K562 (cell line): Measurements from ENCODE around the gene DLL4. TPM values are rescaled to one million over a fixed set of nuclear protein-coding genes. Genes with fewer than 3 reads are reported as not detected.

Experiments
- ELF2 ChIP-seq: fragments of 250-450 bp; sonication (Bioruptor Pico); IDR thresholded peaks from 2 replicates; pipeline ENCODE4 v1.5.0; 2021; ENCODE audit warnings: mild to moderate bottlenecking
- GABPA ChIP-seq: fragments of 200-800 bp; sonication (Bioruptor generic); conservative IDR thresholded peaks from 2 replicates; pipeline ENCODE4 v1.6.1; 2016; ENCODE audit warnings: low read depth, missing genetic modification characterization, missing compliant biosample characterization
- IRF2 ChIP-seq: sonication (generic); formaldehyde crosslinking; IDR thresholded peaks from 2 replicates; pipeline ENCODE4 v1.8.1; 2022; ENCODE audit warnings: mild to moderate bottlenecking, missing genetic modification reagents
- KAT2B ChIP-seq: IDR thresholded peaks from one replicate; pipeline ENCODE4 v1.6.1; 2012; ENCODE audit warnings: low read depth, mild to moderate bottlenecking, control low read depth, inconsistent platforms, low read length, moderate library complexity
- MAFF ChIP-seq: IDR thresholded peaks from 2 replicates; pipeline ENCODE4 v1.6.1; 2012; ENCODE audit warnings: low read length, improper control_type of control experiment
- MED1 ChIP-seq: sonication (generic); formaldehyde crosslinking; IDR thresholded peaks from 2 replicates; pipeline ENCODE4 v1.8.1; 2023; ENCODE audit warnings: missing genetic modification reagents, borderline replicate concordance
- MTA3 ChIP-seq: fragments of 450-650 bp; formaldehyde crosslinking; IDR thresholded peaks from 2 replicates; pipeline ENCODE4 v1.6.1; 2017; ENCODE audit warnings: mild to moderate bottlenecking, borderline replicate concordance
- NCOA6 ChIP-seq: fragments of 450-650 bp; IDR thresholded peaks from 2 replicates; pipeline ENCODE4 v1.6.1; 2017; ENCODE audit warnings: mild to moderate bottlenecking
- NCOR1 ChIP-seq: fragments of 450-650 bp; IDR thresholded peaks from 2 replicates; pipeline ENCODE4 v1.6.1; 2016; ENCODE audit warnings: mild to moderate bottlenecking, moderate library complexity
- POLR2G ChIP-seq: fragments of 200-400 bp; formaldehyde crosslinking; IDR thresholded peaks from 2 replicates; pipeline ENCODE4 v1.6.1; 2017; ENCODE audit warnings: low read depth, mild to moderate bottlenecking, antibody characterized with exemption, low read length, moderate library complexity
- RUNX1 ChIP-seq: sonication (generic); IDR thresholded peaks from 2 replicates; pipeline ENCODE4 v1.6.1; 2016; ENCODE audit warnings: antibody characterized with exemption, low read depth
- SIN3A ChIP-seq, 2 experiments: fragments of 150-350 bp in 1 of 2; IDR thresholded peaks; 2 replicates each; pipeline ENCODE4 v1.6.1; 2011 to 2016; ENCODE audit warnings: borderline replicate concordance in 2 of 2, low read depth in 2 of 2, low read length in 2 of 2, mild to moderate bottlenecking in 2 of 2, moderate library complexity in 2 of 2; ENCODE audit not compliant: control insufficient read depth in 1 of 2
- ZC3H11A ChIP-seq: IDR thresholded peaks from 2 replicates; pipeline ENCODE4 v1.6.1; 2012; ENCODE audit warnings: low read depth, low read length, improper control_type of control experiment
- ZKSCAN1 ChIP-seq: fragments of 150-350 bp; IDR thresholded peaks from 2 replicates; pipeline ENCODE4 v1.6.1; 2016; ENCODE audit warnings: low read depth, low read length
- ZNF583 ChIP-seq: fragments of 250-450 bp; sonication (Bioruptor Pico); IDR thresholded peaks from 2 replicates; pipeline ENCODE4 v1.4.0; 2020
- ZNF589 ChIP-seq: fragments of 200-800 bp; sonication (Bioruptor generic); IDR thresholded peaks from 2 replicates; pipeline ENCODE4 v1.6.1; 2016; ENCODE audit warnings: low read depth, missing genetic modification characterization, missing compliant biosample characterization
- ZNF717 ChIP-seq: fragments of 250-450 bp; sonication (Bioruptor Pico); IDR thresholded peaks from 2 replicates; pipeline ENCODE4 v1.5.0; 2021
- ZNF766 ChIP-seq: fragments of 200-800 bp; sonication (Bioruptor generic); conservative IDR thresholded peaks from 2 replicates; pipeline ENCODE4 v1.6.1; 2016; ENCODE audit warnings: missing genetic modification characterization, missing compliant biosample characterization
- polyA plus RNA-seq, 8 experiments: library from polyadenylated mRNA; depleted of rRNA in 4 of 8; stranded (reverse) in 5 of 8; unstranded in 3 of 8; fragments of >200 nt; fragmentation: Nextera tagmentation in 2 of 8; fragmentation: Illumina TruSeq in 1 of 8; extraction: Ambion mirVana in 2 of 8; extraction: Trizol in 1 of 8; gene quantifications; 2 replicates each; pipeline versions ENCODE4 v1.2.1 to v1.2.3, GENCODE V29; 2011 to 2014; ENCODE audit warnings: inconsistent platforms in 1 of 8, missing spikeins in 1 of 8
- total RNA-seq, 7 experiments: library from RNA; depleted of rRNA in 6 of 7; stranded (reverse); fragments of >200 nt in 6 of 7; fragmentation: Illumina TruSeq in 2 of 7; extraction: Trizol in 2 of 7; gene quantifications; 2 replicates each; pipeline versions ENCODE4 v1.2.1 to v1.2.3, GENCODE V29; 2011 to 2021; ENCODE audit warnings: low replicate concordance in 1 of 7
- TF ChIP-seq, protein P1 (sequence below), 2 experiments: fragments of 200-800 bp in 1 of 2; sonication (Bioruptor generic) in 1 of 2; sonication (generic) in 1 of 2; formaldehyde crosslinking in 1 of 2; IDR thresholded peaks in 1 of 2; conservative IDR thresholded peaks in 1 of 2; 2 replicates each; pipeline versions ENCODE4 v1.5.0 to v1.6.1; 2016 to 2020; ENCODE audit warnings: missing compliant biosample characterization in 1 of 2, missing genetic modification characterization in 1 of 2, missing genetic modification reagents in 1 of 2
- TF ChIP-seq, protein P2 (sequence below): fragments of 450-650 bp; formaldehyde crosslinking; IDR thresholded peaks from 2 replicates; pipeline ENCODE4 v1.4.0; 2020; ENCODE audit warnings: mild to moderate bottlenecking, mixed read lengths
- TF ChIP-seq, protein P3 (sequence below), 2 experiments: fragments of 250-450 bp in 1 of 2; fragments of 450-650 bp in 1 of 2; sonication (Bioruptor Pico) in 1 of 2; IDR thresholded peaks; 2 replicates each; pipeline versions ENCODE4 v1.6.1 to v1.8.0; 2016 to 2021; ENCODE audit warnings: mild to moderate bottlenecking in 2 of 2, moderate library complexity in 2 of 2, missing compliant biosample characterization in 1 of 2, missing genetic modification characterization in 1 of 2
- TF ChIP-seq, protein P4 (sequence below): sonication (generic); formaldehyde crosslinking; IDR thresholded peaks from 2 replicates; pipeline ENCODE4 v1.9.0; 2022; ENCODE audit warnings: mild to moderate bottlenecking, missing genetic modification reagents

DLL4 gene
- total and polyA plus RNA-seq, 9 of the 15 experiments (the other 6 are each of a cell fraction or from before 2014, with no cell fraction given) = 0.04 to 1.1 (median 0.41) TPM; not detected in 1

DNA sequence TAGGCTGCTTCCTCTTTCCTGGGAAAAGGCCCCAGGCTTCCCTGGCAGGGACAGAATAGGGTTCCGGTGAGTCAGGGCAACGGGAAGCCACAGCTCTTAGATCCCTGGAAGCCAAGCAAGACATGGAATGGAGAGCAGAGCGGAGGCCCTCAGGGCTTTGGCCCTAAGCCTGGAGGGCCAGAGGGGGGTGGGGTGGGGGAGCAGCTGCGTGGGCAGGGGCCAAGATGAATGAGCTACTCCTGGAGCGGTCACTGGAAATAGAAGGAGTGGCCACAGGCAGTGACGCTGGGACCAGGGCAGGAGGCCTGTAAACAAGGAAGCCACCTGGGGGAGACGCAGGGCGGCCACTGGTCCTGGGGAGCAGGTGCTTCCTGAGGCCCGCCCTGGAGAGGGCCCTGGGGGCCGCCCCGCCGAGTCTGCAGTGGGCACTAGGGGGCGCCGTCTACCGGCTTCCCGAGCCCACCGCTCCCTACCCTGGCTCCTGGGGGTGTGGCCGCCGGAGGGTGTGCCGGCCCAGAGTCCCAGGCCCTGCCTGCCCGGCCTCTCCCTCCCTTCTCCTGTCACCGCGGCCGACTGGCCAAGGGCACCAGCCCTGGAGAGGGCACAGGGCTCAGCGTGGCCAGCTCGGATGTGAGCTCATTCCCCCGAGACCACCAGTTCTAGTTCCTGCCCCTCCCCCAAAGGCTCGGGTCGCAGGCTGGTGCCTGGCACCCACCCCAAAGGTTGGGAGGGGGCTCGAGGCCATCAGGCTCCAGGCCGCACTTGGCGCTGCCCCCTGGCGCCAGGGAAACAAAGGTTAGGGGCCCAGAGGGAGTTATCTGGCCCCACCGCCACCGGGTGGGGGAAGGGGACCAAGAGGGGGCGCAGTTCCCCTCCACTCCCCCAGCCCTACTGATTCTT is 22.8 kb upstream of the DLL4 start (continued):
- peak; percentile 79 for TF ChIP-seq MTA3
- TF ChIP-seq, protein P1, sequence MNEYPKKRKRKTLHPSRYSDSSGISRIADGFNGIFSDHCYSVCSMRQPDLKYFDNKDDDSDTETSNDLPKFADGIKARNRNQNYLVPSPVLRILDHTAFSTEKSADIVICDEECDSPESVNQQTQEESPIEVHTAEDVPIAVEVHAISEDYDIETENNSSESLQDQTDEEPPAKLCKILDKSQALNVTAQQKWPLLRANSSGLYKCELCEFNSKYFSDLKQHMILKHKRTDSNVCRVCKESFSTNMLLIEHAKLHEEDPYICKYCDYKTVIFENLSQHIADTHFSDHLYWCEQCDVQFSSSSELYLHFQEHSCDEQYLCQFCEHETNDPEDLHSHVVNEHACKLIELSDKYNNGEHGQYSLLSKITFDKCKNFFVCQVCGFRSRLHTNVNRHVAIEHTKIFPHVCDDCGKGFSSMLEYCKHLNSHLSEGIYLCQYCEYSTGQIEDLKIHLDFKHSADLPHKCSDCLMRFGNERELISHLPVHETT (CRISPR knock-in tag; conservative IDR thresholded peaks at IDR 0.05 in 1 of 2, IDR thresholded peaks at IDR 0.05 in 1 of 2) = no peak
- no peak for TF ChIP-seq MED1 (CRISPR knock-in tag)
- TF ChIP-seq ELF2 (CRISPR knock-in tag) = no peak
- no peak for TF ChIP-seq IRF2 (CRISPR knock-in tag)
- no peak for TF ChIP-seq GABPA (tag)
- TF ChIP-seq ZC3H11A = peak; percentile 77; the same call in 1 of the 2 replicates
- no peak for TF ChIP-seq ZNF583
- TF ChIP-seq ZNF589 (CRISPR knock-in tag) = 0 out of 2 replicates have a peak, but pooled peaks have one; percentile 34
- no peak for TF ChIP-seq ZNF717 (CRISPR knock-in tag)
- peak; percentile 72 for TF ChIP-seq POLR2G
- no peak for TF ChIP-seq NCOA6
- TF ChIP-seq, protein P2, sequence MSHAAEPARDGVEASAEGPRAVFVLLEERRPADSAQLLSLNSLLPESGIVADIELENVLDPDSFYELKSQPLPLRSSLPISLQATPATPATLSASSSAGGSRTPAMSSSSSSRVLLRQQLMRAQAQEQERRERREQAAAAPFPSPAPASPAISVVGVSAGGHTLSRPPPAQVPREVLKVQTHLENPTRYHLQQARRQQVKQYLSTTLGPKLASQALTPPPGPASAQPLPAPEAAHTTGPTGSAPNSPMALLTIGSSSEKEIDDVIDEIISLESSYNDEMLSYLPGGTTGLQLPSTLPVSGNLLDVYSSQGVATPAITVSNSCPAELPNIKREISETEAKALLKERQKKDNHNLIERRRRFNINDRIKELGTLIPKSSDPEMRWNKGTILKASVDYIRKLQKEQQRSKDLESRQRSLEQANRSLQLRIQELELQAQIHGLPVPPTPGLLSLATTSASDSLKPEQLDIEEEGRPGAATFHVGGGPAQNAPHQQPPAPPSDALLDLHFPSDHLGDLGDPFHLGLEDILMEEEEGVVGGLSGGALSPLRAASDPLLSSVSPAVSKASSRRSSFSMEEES = no peak
- peak; percentile 22; the same call in 1 of the 2 replicates for TF ChIP-seq ZKSCAN1
- TF ChIP-seq ZNF766 = no peak
- no peak for TF ChIP-seq NCOR1
- TF ChIP-seq SIN3A (IDR thresholded peaks at IDR 0.05; ENCODE audit: borderline replicate concordance in 2 of 2, control insufficient read depth in 1 of 2, low read depth in 2 of 2, low read length in 2 of 2) = peak; percentile 59 to 79; a peak in 2 of 4 replicates
- TF ChIP-seq, protein P3, sequence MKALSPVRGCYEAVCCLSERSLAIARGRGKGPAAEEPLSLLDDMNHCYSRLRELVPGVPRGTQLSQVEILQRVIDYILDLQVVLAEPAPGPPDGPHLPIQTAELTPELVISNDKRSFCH (CRISPR knock-in tag; IDR thresholded peaks at IDR 0.05) = no peak
- TF ChIP-seq, protein P3 (tag; IDR thresholded peaks at IDR 0.05) = 0 out of 2 replicates have a peak, but pooled peaks have one; percentile 30
- no peak for TF ChIP-seq MAFF
- TF ChIP-seq KAT2B = no peak
- TF ChIP-seq RUNX1 = no peak
- TF ChIP-seq, protein P4, sequence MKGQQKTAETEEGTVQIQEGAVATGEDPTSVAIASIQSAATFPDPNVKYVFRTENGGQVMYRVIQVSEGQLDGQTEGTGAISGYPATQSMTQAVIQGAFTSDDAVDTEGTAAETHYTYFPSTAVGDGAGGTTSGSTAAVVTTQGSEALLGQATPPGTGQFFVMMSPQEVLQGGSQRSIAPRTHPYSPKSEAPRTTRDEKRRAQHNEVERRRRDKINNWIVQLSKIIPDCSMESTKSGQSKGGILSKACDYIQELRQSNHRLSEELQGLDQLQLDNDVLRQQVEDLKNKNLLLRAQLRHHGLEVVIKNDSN (CRISPR knock-in tag) = peak; percentile 15; the same call in 1 of the 2 replicates
